ENCODE results near the gene IL10RB.
"Not testable (repeated sequence)": the region's sequence is repeated elsewhere in the genome, so short reads cannot be mapped to it uniquely, and the experiment has no call there.

Gene IL10RB

GRCh38 chr21:33266050-33266788 lies at the start of gene IL10RB:
IL10RB (plus strand) TSS chr21:33266367; CDS start chr21:33266466, 99 bp downstream.
- peak; percentile 76 for DNase-seq

- no peak for DNase-seq
These were observed 49.0 kb upstream of the IL10RB start for GRCh38 chr21:33217138-33217520.

GRCh38 chr21:33219300-33219699 lies 46.9 kb upstream of the IL10RB start:
- no peak for DNase-seq

GRCh38 chr21:33219954-33220353 lies 46.2 kb upstream of the IL10RB start:
- DNase-seq, result no peak

- not testable (repeated sequence) for DNase-seq
These were observed 40.8 kb upstream of the IL10RB start for GRCh38 chr21:33225376-33225775.

GRCh38 chr21:33228455-33228854 lies 37.7 kb upstream of the IL10RB start:
- DNase-seq, result no peak

- no peak for DNase-seq
These were observed 36.9 kb upstream of the IL10RB start for GRCh38 chr21:33229099-33229783.

- DNase-seq, result peak; percentile 78
These were observed 36.2 kb upstream of the IL10RB start, which contains the start of gene IFNAR2 for GRCh38 chr21:33229784-33230544. IFNAR2 (plus strand) TSS chr21:33229938; CDS start chr21:33241923, 11,985 bp downstream.

- DNase-seq, result peak; percentile 40
These were observed 35.4 kb upstream of the IL10RB start for GRCh38 chr21:33230545-33231324.

GRCh38 chr21:33231526-33231925 lies 34.6 kb upstream of the IL10RB start:
- peak; percentile 68 for DNase-seq

GRCh38 chr21:33232291-33233034 lies 33.7 kb upstream of the IL10RB start:
- DNase-seq, result no peak

- DNase-seq, result no peak
These were observed 31.3 kb upstream of the IL10RB start for GRCh38 chr21:33234635-33235520.

GRCh38 chr21:33236013-33236686 lies 30.0 kb upstream of the IL10RB start:
- DNase-seq, result no peak

- no peak for DNase-seq
These were observed 29.4 kb upstream of the IL10RB start for GRCh38 chr21:33236766-33237165.

GRCh38 chr21:33237486-33237885 lies 28.7 kb upstream of the IL10RB start:
- no peak for DNase-seq

- DNase-seq, result no peak
These were observed 28.0 kb upstream of the IL10RB start for GRCh38 chr21:33238146-33238545.

- DNase-seq, result no peak
These were observed 27.5 kb upstream of the IL10RB start for GRCh38 chr21:33238565-33239255.

GRCh38 chr21:33239559-33240127 lies 26.5 kb upstream of the IL10RB start:
- not testable (repeated sequence) for DNase-seq

GRCh38 chr21:33240404-33240803 lies 25.8 kb upstream of the IL10RB start:
- DNase-seq, result no peak

Data from activated naive CD4-positive, alpha-beta T cell treated with anti-CD3 and anti-CD28 coated beads, Interleukin-2, amount 50 U/mL, for 16 hours (primary cell).